K562 (cell line): ENCODE data around the gene LRRC51. TPM values are rescaled to one million over a fixed set of nuclear protein-coding genes. Genes with fewer than 3 reads are reported as not detected.
A peak's percentile ranks its signal among the peaks of the same experiment; 100 is the strongest.

Source experiments
- AFF1 ChIP-seq, 2 experiments: fragments of 450-650 bp; IDR thresholded peaks; 2 replicates each; pipeline ENCODE4 v1.6.1; 2018; ENCODE audit warnings: mild to moderate bottlenecking in 2 of 2, low read depth in 1 of 2; ENCODE audit not compliant: partially characterized antibody in 2 of 2
- CBFA2T3 ChIP-seq: fragments of 450-650 bp; IDR thresholded peaks from 2 replicates; pipeline ENCODE4 v1.6.1; 2017
- CCNT2 ChIP-seq: IDR thresholded peaks from 2 replicates; pipeline ENCODE4 v1.6.1; 2011; ENCODE audit warnings: borderline replicate concordance, low read depth, mild to moderate bottlenecking, moderate library complexity, mixed read lengths, low read length; ENCODE audit not compliant: insufficient read length; ENCODE audit errors: extremely low read depth
- CTBP1 ChIP-seq: fragments of 450-650 bp; IDR thresholded peaks from 2 replicates; pipeline ENCODE4 v1.6.1; 2016; ENCODE audit warnings: borderline replicate concordance
- GATAD2B ChIP-seq: fragments of 450-650 bp; IDR thresholded peaks from 2 replicates; pipeline ENCODE4 v1.6.1; 2017; ENCODE audit warnings: mild to moderate bottlenecking, borderline replicate concordance
- HMGN3 ChIP-seq: IDR thresholded peaks from 2 replicates; pipeline ENCODE4 v1.6.1; 2011; ENCODE audit warnings: borderline replicate concordance, low read depth, mild to moderate bottlenecking, mixed read lengths, low read length; ENCODE audit not compliant: insufficient read length; ENCODE audit errors: extremely low read depth
- ID3 ChIP-seq, 2 experiments: fragments of 250-450 bp in 1 of 2; fragments of 450-650 bp in 1 of 2; sonication (Bioruptor Pico) in 1 of 2; IDR thresholded peaks; 2 replicates each; pipeline versions ENCODE4 v1.6.1 to v1.8.0; 2016 to 2021; ENCODE audit warnings: mild to moderate bottlenecking in 2 of 2, moderate library complexity in 2 of 2, missing compliant biosample characterization in 1 of 2, missing genetic modification characterization in 1 of 2
- IRF9 ChIP-seq: fragments of 450-650 bp; IDR thresholded peaks from 2 replicates; pipeline ENCODE4 v1.6.1; 2016; ENCODE audit warnings: missing biosample characterization, missing genetic modification characterization
- NCOA1 ChIP-seq: fragments of 450-650 bp; IDR thresholded peaks from 2 replicates; pipeline ENCODE4 v1.6.1; 2016; ENCODE audit warnings: low read depth
- NUFIP1 ChIP-seq: fragments of 450-650 bp; IDR thresholded peaks from 2 replicates; pipeline ENCODE4 v1.6.1; 2018; ENCODE audit not compliant: partially characterized antibody
- PATZ1 ChIP-seq: fragments of 250-450 bp; sonication (Bioruptor Pico); IDR thresholded peaks from 2 replicates; pipeline ENCODE4 v1.5.0; 2020; ENCODE audit warnings: mild to moderate bottlenecking, borderline replicate concordance
- PURB ChIP-seq: sonication (generic); formaldehyde crosslinking; IDR thresholded peaks from 2 replicates; pipeline ENCODE4 v1.9.0; 2021; ENCODE audit warnings: low read depth, mild to moderate bottlenecking, missing genetic modification reagents
- ZBTB5 ChIP-seq: fragments of 450-650 bp; IDR thresholded peaks from 2 replicates; pipeline ENCODE4 v1.6.1; 2017; ENCODE audit warnings: antibody characterized with exemption
- ZNF224 ChIP-seq: sonication (generic); formaldehyde crosslinking; IDR thresholded peaks from 2 replicates; pipeline ENCODE4 v1.8.0; 2022; ENCODE audit warnings: mild to moderate bottlenecking, missing genetic modification reagents
- ZNF41 ChIP-seq: fragments of 250-450 bp; sonication (Bioruptor Pico); conservative IDR thresholded peaks from 2 replicates; pipeline ENCODE4 v1.4.0; 2020; ENCODE audit warnings: mild to moderate bottlenecking
- ZNF57 ChIP-seq: fragments of 450-650 bp; formaldehyde crosslinking; IDR thresholded peaks from 2 replicates; pipeline ENCODE4 v1.4.0; 2020; ENCODE audit warnings: mild to moderate bottlenecking, moderate library complexity
- ZNF668 ChIP-seq: fragments of 250-450 bp; sonication (Bioruptor Pico); IDR thresholded peaks from 2 replicates; pipeline ENCODE4 v1.8.0; 2022; ENCODE audit warnings: mild to moderate bottlenecking, inconsistent platforms
- polyA plus RNA-seq, 8 experiments: library from polyadenylated mRNA; depleted of rRNA in 4 of 8; stranded (reverse) in 5 of 8; unstranded in 3 of 8; fragments of >200 nt; fragmentation: Nextera tagmentation in 2 of 8; fragmentation: Illumina TruSeq in 1 of 8; extraction: Ambion mirVana in 2 of 8; extraction: Trizol in 1 of 8; gene quantifications; 2 replicates each; pipeline versions ENCODE4 v1.2.1 to v1.2.3, GENCODE V29; 2011 to 2014; ENCODE audit warnings: inconsistent platforms in 1 of 8, missing spikeins in 1 of 8
- total RNA-seq, 7 experiments: library from RNA; depleted of rRNA in 6 of 7; stranded (reverse); fragments of >200 nt in 6 of 7; fragmentation: Illumina TruSeq in 2 of 7; extraction: Trizol in 2 of 7; gene quantifications; 2 replicates each; pipeline versions ENCODE4 v1.2.1 to v1.2.3, GENCODE V29; 2011 to 2021; ENCODE audit warnings: low replicate concordance in 1 of 7

LRRC51 gene
- total and polyA plus RNA-seq, 9 of the 15 experiments (the other 6 are each of a cell fraction or from before 2014, with no cell fraction given): 4.7 to 10.6 (median 5.6) TPM

- no peak for TF ChIP-seq PATZ1 (CRISPR knock-in tag)
- TF ChIP-seq ID3 (CRISPR knock-in tag; IDR thresholded peaks at IDR 0.05): no peak
- TF ChIP-seq ID3 (tag; IDR thresholded peaks at IDR 0.05): peak; percentile 60
- no peak for TF ChIP-seq IRF9 (tag)
- TF ChIP-seq CBFA2T3: peak; percentile 49
- no peak for TF ChIP-seq HMGN3
- no peak for TF ChIP-seq NUFIP1
- 0 out of 2 replicates have a peak, but pooled peaks have one; percentile 36 for TF ChIP-seq ZNF41
- no peak for TF ChIP-seq ZNF668 (CRISPR knock-in tag)
- no peak for TF ChIP-seq CCNT2
- no peak for TF ChIP-seq ZNF224
- TF ChIP-seq NCOA1: 0 out of 2 replicates have a peak, but pooled peaks have one; percentile 12
- peak; percentile 77 for TF ChIP-seq CTBP1
- no peak for TF ChIP-seq PURB
- no peak for TF ChIP-seq ZNF57 (CRISPR knock-in tag)
- peak in 1 of 2 experiments; percentile 74 for TF ChIP-seq AFF1 (IDR thresholded peaks at IDR 0.05; ENCODE audit: low read depth in 1 of 2, partially characterized antibody in 2 of 2)
- TF ChIP-seq ZBTB5: no peak
- no peak; the same call in 1 of the 2 replicates for TF ChIP-seq GATAD2B
Observed at GRCh38 chr11:72112143-72112977, 31.7 kb downstream of the LRRC51 start, which contains the start of gene ANAPC15 (continued).
